ENCODE results near the gene SNRPA1. TPM values are rescaled to one million over a fixed set of nuclear protein-coding genes. Genes with fewer than 3 reads are reported as not detected.

The SNRPA1 gene
- total RNA-seq, 1 donor: 12.1 TPM

GRCh38 chr15:101244036-101244781 lies 50.8 kb downstream of the SNRPA1 start:
- peak in 1 of 3 donors; percentile 11 for DNase-seq (ENCODE audit: low read depth in 2 of 3, low spot score in 2 of 3)

GRCh38 chr15:101243420-101243819 lies 51.6 kb downstream of the SNRPA1 start:
- no peak for DNase-seq (ENCODE audit: low read depth in 2 of 3, low spot score in 2 of 3)

GRCh38 chr15:101242999-101243336 lies 52.1 kb downstream of the SNRPA1 start:
- no peak for DNase-seq (ENCODE audit: low read depth in 2 of 3, low spot score in 2 of 3)

- peak; percentile 55 to 95 (median 90) for DNase-seq (ENCODE audit: low read depth in 2 of 3, low spot score in 2 of 3)
Measured at GRCh38 chr15:101242160-101242998, 52.7 kb downstream of the SNRPA1 start.

GRCh38 chr15:101240358-101240757 lies 54.7 kb downstream of the SNRPA1 start:
- no peak for DNase-seq (ENCODE audit: low read depth in 2 of 3, low spot score in 2 of 3)

- no peak for DNase-seq (ENCODE audit: low read depth in 2 of 3, low spot score in 2 of 3)
Measured at GRCh38 chr15:101239724-101240136, 55.3 kb downstream of the SNRPA1 start.

GRCh38 chr15:101237251-101237650 lies 57.8 kb downstream of the SNRPA1 start:
- no peak for DNase-seq (ENCODE audit: low read depth in 2 of 3, low spot score in 2 of 3)

- DNase-seq (ENCODE audit: low read depth in 2 of 3, low spot score in 2 of 3): no peak
Measured at GRCh38 chr15:101233651-101234280, 61.3 kb downstream of the SNRPA1 start.

- DNase-seq (ENCODE audit: low read depth in 2 of 3, low spot score in 2 of 3): no peak
Measured at GRCh38 chr15:101232677-101233076, 62.4 kb downstream of the SNRPA1 start.

Other genes starting within 250 kb of the SNRPA1 start
- 23.4 TPM for gene CHSY1, start 43.2 kb downstream of the SNRPA1 start, total RNA-seq
- 35.0 TPM for gene SELENOS, start 17.8 kb downstream of the SNRPA1 start, total RNA-seq
- gene PCSK6, start 194.5 kb upstream of the SNRPA1 start, total RNA-seq: 0.54 TPM